ENCODE measurements around the gene TTC16. TPM values are rescaled to one million over a fixed set of nuclear protein-coding genes. Genes with fewer than 3 reads are reported as not detected.
"Not testable (repeated sequence)": the region's sequence is repeated elsewhere in the genome, so short reads cannot be mapped to it uniquely, and the experiment has no call there.

Gene TTC16
- total RNA-seq, 1 donor, result not detected

GRCh38 chr9:127755061-127756060 lies 39.5 kb downstream of the TTC16 start:
- no peak overlapping the region for H3K4me3 ChIP-seq (ENCODE audit: low read depth, low read length)
- TF ChIP-seq, protein P1, sequence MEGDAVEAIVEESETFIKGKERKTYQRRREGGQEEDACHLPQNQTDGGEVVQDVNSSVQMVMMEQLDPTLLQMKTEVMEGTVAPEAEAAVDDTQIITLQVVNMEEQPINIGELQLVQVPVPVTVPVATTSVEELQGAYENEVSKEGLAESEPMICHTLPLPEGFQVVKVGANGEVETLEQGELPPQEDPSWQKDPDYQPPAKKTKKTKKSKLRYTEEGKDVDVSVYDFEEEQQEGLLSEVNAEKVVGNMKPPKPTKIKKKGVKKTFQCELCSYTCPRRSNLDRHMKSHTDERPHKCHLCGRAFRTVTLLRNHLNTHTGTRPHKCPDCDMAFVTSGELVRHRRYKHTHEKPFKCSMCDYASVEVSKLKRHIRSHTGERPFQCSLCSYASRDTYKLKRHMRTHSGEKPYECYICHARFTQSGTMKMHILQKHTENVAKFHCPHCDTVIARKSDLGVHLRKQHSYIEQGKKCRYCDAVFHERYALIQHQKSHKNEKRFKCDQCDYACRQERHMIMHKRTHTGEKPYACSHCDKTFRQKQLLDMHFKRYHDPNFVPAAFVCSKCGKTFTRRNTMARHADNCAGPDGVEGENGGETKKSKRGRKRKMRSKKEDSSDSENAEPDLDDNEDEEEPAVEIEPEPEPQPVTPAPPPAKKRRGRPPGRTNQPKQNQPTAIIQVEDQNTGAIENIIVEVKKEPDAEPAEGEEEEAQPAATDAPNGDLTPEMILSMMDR (IDR thresholded peaks at IDR 0.05; ENCODE audit: insufficient read depth, low read length), result no peak
- no peak for DNase-seq (ENCODE audit: low read depth)

DNA sequence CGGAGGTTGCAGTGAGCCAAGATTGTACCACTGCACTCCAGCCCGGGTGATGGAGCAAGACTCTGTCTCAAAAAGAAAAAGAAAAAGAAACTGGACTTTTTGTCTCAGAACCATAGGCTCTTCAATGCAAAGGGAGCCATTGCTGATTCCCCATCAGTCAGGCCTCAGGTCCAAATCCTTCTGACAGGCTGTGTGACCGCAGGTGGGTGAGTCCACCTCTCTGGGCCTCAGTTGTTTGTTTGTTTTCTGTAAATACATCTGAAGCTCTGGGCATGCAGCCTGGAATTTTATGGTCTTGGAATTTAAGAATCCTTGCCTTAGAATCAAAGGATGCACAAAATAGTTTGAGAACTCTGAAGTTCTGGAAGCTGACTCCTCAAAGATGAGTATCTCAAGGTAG lies 40.4 kb downstream of the TTC16 start:
- TF ChIP-seq, protein P1 (IDR thresholded peaks at IDR 0.05; ENCODE audit: insufficient read depth, low read length), result no peak
- no peak overlapping the region for H3K4me3 ChIP-seq (ENCODE audit: low read depth, low read length)
- no peak for DNase-seq (ENCODE audit: low read depth)

DNA sequence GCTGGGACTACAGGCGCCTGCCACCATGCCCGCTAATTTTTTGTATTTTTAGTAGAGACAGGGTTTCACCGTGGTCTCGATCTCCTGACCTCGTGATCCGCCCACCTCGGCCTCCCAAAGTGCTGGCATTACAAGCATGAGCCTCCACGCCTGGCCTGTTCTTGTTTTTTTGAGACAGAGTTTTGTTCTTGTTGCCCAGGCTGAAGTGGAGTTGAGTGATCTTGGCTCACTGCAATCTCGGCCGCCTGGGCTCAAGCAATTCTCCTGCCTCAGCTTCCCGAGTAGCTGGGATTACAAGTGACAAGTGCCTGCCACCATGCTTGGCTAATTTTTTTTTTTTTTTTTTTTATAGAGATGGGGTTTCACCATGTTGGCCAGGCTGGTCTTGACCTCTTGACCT lies 40.9 kb downstream of the TTC16 start:
- H3K4me3 ChIP-seq (ENCODE audit: low read depth, low read length); DNase-seq (ENCODE audit: low read depth): not testable (repeated sequence)

- no peak for DNase-seq (ENCODE audit: low read depth)
- no peak overlapping the region for H3K4me3 ChIP-seq (ENCODE audit: low read depth, low read length)
- TF ChIP-seq, protein P1 (IDR thresholded peaks at IDR 0.05; ENCODE audit: insufficient read depth, low read length), result no peak
Measured at GRCh38 chr9:127758843-127759242, 43.0 kb downstream of the TTC16 start.

DNA sequence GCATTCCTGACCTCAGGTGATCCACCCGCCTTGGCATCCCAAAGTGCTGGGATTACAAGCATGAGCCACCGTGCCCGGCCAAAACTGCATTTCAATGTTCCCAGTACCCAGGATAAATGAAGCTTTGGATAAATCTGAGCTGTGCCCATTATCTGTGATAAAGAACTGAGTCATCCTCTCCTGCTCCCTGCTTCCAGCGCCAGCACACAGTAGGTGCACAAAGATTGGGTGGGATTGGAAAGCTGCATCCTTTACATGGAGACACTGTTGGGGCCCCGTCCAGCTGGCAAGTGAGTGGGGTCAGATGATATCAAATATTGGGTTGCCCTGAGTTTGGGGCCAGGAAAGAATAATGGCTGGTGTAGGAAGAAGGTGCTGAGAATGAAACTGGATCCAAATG lies 45.2 kb downstream of the TTC16 start:
- no peak for DNase-seq (ENCODE audit: low read depth)
- no peak overlapping the region for H3K4me3 ChIP-seq (ENCODE audit: low read depth, low read length)
- TF ChIP-seq, protein P1 (IDR thresholded peaks at IDR 0.05; ENCODE audit: insufficient read depth, low read length), result no peak

GRCh38 chr9:127761491-127761956 lies 45.6 kb downstream of the TTC16 start:
- no peak overlapping the region for H3K4me3 ChIP-seq (ENCODE audit: low read depth, low read length)
- TF ChIP-seq, protein P1 (IDR thresholded peaks at IDR 0.05; ENCODE audit: insufficient read depth, low read length), result no peak
- no peak for DNase-seq (ENCODE audit: low read depth)

DNA sequence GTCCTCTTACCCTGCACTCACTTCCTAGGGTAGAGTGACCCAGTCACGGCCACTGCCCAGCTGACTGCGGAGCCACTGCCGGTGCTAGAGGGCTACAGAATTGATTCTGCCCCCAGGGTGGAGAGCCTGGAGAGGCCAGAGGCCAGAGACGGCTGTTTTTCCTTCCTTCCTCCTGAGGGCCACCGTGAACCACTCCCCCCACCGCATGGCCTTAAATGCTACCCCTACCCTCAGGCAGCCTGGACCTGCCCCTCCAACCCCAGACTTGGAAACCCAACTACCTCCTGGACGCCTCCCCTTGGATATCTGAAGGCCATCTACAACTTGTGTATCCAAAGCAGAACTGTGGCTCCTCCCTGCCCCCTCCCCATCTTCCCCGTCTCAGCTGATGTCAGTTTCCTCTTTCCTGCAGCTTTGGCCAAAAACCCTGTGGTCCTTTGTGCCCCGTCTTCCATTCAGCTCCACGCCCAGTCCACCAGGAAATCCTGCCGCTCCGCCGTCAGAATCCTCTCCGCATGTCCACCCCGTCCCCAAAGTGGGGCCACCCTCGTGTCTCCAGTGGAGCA lies 46.3 kb downstream of the TTC16 start:
- TF ChIP-seq, protein P1 (IDR thresholded peaks at IDR 0.05; ENCODE audit: insufficient read depth, low read length), result no peak
- no peak overlapping the region for H3K4me3 ChIP-seq (ENCODE audit: low read depth, low read length)
- DNase-seq (ENCODE audit: low read depth), result no peak
